DOHH2 (cell line): Measurements from ENCODE around the gene JRKL.

Experiments
- EZH2phosphoT487 ChIP-seq: fragments of 200-600 bp; sonication (generic); IDR thresholded peaks from 2 replicates; pipeline ENCODE4 v1.6.1; 2017; ENCODE audit warnings: borderline replicate concordance, mild to moderate bottlenecking, antibody characterized with exemption, low read length, moderate library complexity, mixed read lengths
- TF ChIP-seq, protein P1 (sequence below): fragments of 200-600 bp; sonication (generic); IDR thresholded peaks from one replicate; pipeline ENCODE4 v1.5.1; 2014; ENCODE audit warnings: antibody characterized with exemption, mild to moderate bottlenecking, low read depth, low read length; ENCODE audit not compliant: poor library complexity, severe bottlenecking

DNA sequence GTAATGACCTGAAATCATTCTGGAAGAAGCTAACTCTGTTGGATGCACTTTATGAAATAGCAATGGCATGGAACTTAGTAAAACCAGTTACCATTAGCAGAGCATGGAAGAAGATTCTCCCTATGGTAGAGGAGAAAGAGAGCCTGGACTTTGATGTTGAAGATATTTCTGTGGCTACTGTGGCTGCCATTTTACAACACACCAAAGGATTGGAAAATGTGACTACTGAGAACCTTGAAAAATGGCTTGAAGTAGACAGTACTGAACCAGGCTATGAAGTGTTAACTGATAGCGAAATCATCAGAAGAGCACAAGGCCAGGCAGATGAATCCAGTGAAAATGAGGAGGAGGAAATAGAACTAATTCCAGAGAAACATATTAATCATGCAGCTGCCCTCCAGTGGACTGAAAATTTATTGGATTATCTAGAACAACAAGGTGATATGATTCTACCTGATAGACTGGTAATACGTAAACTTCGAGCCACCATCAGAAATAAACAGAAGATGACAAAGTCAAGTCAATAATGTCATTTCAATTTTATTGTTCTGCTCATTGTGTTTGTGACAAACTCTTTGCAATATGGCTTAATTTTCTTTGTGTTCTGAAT, 2.0 kb downstream of the JRKL start:
- TF ChIP-seq, protein P1, sequence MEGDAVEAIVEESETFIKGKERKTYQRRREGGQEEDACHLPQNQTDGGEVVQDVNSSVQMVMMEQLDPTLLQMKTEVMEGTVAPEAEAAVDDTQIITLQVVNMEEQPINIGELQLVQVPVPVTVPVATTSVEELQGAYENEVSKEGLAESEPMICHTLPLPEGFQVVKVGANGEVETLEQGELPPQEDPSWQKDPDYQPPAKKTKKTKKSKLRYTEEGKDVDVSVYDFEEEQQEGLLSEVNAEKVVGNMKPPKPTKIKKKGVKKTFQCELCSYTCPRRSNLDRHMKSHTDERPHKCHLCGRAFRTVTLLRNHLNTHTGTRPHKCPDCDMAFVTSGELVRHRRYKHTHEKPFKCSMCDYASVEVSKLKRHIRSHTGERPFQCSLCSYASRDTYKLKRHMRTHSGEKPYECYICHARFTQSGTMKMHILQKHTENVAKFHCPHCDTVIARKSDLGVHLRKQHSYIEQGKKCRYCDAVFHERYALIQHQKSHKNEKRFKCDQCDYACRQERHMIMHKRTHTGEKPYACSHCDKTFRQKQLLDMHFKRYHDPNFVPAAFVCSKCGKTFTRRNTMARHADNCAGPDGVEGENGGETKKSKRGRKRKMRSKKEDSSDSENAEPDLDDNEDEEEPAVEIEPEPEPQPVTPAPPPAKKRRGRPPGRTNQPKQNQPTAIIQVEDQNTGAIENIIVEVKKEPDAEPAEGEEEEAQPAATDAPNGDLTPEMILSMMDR: peak; percentile 25
- no peak for TF ChIP-seq EZH2phosphoT487
